GM21367 (cell line): Measurements from ENCODE around the gene GABRA4.

Experiments
- ATAC-seq: cut with Tn5 transposase; IDR thresholded peaks from one replicate; pipeline ENCODE4 v1.9.1; 2021; ENCODE audit not compliant: unreplicated experiment

Gene GABRA4

GRCh38 chr4:46931981-46932380 is 61.4 kb downstream of the GABRA4 start:
- no peak for ATAC-seq

- no peak for ATAC-seq
Measured at GRCh38 chr4:46930891-46931290, 62.5 kb downstream of the GABRA4 start.

GRCh38 chr4:46927201-46927600 is 66.2 kb downstream of the GABRA4 start:
- no peak for ATAC-seq

- ATAC-seq, result no peak
Measured at GRCh38 chr4:46924789-46925529, 68.4 kb downstream of the GABRA4 start.

GRCh38 chr4:46922205-46922604 is 71.2 kb downstream of the GABRA4 start:
- ATAC-seq, result no peak

GRCh38 chr4:46909078-46909477 is 84.3 kb downstream of the GABRA4 start, which contains the start of gene COX7B2:
Gene COX7B2 (minus strand): TSS chr4:46909245. CDS start chr4:46735192, 174,053 bp downstream.
- no peak for ATAC-seq

GRCh38 chr4:46908148-46908547 is 85.2 kb downstream of the GABRA4 start:
- no peak for ATAC-seq

GRCh38 chr4:46900082-46900481 is 93.3 kb downstream of the GABRA4 start:
- ATAC-seq, result no peak

- ATAC-seq, result no peak
Measured at GRCh38 chr4:46894826-46895225, 98.6 kb downstream of the GABRA4 start.

GRCh38 chr4:46890056-46890455 is 103.3 kb downstream of the GABRA4 start:
- ATAC-seq, result no peak

- ATAC-seq, result no peak
Measured at GRCh38 chr4:46889410-46889809, 104.0 kb downstream of the GABRA4 start.

GRCh38 chr4:46886711-46887110 is 106.7 kb downstream of the GABRA4 start:
- ATAC-seq, result no peak

GRCh38 chr4:46878641-46879040 is 114.7 kb downstream of the GABRA4 start:
- no peak for ATAC-seq

GRCh38 chr4:46874811-46875210 is 118.6 kb downstream of the GABRA4 start:
- ATAC-seq, result no peak

GRCh38 chr4:46870411-46870810 is 123.0 kb downstream of the GABRA4 start:
- ATAC-seq, result no peak
